Retinal pigment epithelial cell (primary cell): ENCODE results near the gene ASCL2.

Source experiments
- DNase-seq: peaks from one replicate; pipeline ENCODE4 v3.0.0-alpha.2; 2010; ENCODE audit warnings: low read depth
- H3K4me3 ChIP-seq: 2 replicates; pipeline ENCODE4 v1.5.1; 2011; ENCODE audit warnings: mild to moderate bottlenecking, low read length, control low read depth, moderate library complexity
- TF ChIP-seq, protein P1 (sequence below): conservative IDR thresholded peaks from 2 replicates; pipeline ENCODE4 v1.5.1; 2011; ENCODE audit warnings: low read depth, low read length, control low read depth, inconsistent platforms

ASCL2 gene

GRCh38 chr11:2267851-2268728 lies 2.3 kb downstream of the ASCL2 start:
- no peak for DNase-seq

DNA sequence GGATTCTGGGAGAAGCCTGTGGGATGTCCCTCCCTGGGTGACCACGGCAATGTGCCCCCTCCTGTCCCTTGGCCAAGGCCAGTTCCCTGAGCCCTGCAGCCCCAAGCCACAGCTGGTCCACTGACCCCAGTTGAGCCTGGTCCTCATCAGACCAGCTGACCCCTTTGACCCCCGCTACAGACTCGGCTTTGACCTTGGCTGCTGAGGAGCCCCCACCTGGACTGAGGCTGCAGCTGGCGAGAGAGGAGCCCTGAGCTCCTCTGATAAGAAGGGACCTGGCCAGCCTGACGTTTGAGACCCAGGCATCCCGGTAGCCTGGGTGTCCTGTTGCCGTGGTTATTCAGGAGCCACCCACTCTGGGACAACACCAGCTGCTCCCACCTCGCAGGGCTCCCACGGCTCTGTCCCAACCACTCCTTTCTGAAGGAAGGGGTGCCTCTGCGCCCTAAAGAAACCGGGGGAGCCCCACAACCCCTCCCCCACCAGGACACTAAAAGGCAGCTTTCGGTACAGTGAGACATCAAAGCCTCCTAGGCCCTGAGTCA lies 3.0 kb downstream of the ASCL2 start:
- H3K4me3 ChIP-seq, result no peak overlapping the region
- DNase-seq, result no peak
- TF ChIP-seq, protein P1, sequence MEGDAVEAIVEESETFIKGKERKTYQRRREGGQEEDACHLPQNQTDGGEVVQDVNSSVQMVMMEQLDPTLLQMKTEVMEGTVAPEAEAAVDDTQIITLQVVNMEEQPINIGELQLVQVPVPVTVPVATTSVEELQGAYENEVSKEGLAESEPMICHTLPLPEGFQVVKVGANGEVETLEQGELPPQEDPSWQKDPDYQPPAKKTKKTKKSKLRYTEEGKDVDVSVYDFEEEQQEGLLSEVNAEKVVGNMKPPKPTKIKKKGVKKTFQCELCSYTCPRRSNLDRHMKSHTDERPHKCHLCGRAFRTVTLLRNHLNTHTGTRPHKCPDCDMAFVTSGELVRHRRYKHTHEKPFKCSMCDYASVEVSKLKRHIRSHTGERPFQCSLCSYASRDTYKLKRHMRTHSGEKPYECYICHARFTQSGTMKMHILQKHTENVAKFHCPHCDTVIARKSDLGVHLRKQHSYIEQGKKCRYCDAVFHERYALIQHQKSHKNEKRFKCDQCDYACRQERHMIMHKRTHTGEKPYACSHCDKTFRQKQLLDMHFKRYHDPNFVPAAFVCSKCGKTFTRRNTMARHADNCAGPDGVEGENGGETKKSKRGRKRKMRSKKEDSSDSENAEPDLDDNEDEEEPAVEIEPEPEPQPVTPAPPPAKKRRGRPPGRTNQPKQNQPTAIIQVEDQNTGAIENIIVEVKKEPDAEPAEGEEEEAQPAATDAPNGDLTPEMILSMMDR, result no peak

More at GRCh38 chr11:2267851-2268728, 2.3 kb downstream of the ASCL2 start:
- no peak overlapping the region for H3K4me3 ChIP-seq
- TF ChIP-seq, protein P1, result no peak

DNA sequence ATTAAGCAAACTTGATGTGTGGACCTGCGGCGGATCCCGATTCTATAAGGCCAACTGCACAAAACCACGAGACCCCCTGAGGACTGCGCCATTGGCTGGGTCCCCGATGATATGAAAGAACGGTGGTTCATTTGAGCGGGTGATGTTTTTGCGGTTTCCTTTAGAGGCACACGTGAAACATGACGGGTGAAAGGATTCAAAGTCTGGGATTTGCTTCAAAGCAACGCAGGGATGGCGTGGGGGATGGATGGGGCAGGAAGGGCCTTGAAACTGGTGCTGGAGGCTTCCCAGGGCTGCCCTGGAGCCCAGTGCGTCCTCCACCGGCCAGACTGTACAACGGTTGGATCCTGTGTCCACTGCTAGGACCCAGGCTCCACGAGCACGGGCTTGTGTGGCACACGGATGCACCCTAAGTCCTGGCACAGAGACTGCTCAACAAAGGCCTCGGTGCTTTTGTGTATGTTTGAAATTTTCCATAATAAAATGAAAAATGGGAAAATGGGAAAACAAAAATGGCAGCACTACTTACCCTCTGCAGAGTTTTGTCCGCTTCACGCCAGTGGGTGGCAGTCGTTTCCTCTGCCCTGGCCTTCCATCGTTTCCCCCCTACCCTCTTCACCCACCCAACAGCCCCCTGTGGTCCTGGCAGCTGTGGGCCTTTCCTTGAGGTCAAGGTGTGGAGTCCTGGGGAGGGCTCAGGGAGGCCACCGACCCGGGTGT lies 3.6 kb downstream of the ASCL2 start:
- no peak for DNase-seq
- no peak overlapping the region for H3K4me3 ChIP-seq
- TF ChIP-seq, protein P1, result no peak

DNA sequence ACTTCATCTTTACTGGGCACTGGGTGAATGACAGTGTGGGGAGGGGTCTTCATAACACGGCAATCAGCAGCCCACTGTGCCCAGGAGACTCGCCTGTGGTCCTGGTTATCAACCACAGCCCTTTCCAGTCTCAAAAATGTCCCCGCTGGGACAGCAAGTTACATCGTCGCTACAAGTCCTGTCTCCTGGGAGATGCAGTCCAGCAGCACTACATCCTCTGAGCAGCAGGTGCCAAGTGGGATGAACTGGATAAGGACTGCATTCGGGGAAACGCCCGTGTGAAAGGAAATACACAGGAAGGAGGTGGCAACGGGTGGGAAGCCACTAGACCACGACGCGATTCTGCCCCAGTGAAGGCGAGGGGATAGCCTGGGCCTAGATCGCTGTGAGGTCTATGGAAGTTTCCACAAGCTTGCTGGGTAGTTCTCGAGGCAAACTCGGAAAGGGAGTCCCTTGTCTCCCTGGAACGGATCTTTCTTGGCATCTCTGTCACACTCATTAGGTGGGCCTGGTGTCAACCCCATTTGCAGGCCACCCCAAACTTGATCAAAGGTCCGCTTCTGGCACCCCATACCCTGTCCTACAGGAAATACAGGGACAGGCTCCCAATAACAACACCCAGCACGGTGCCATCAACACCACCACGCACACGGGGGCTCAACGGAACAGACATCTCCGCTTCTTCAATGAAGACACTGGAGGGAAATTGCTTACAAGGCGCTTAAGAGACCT lies 4.4 kb downstream of the ASCL2 start:
- TF ChIP-seq, protein P1, result no peak
- DNase-seq, result no peak
- no peak overlapping the region for H3K4me3 ChIP-seq

DNA sequence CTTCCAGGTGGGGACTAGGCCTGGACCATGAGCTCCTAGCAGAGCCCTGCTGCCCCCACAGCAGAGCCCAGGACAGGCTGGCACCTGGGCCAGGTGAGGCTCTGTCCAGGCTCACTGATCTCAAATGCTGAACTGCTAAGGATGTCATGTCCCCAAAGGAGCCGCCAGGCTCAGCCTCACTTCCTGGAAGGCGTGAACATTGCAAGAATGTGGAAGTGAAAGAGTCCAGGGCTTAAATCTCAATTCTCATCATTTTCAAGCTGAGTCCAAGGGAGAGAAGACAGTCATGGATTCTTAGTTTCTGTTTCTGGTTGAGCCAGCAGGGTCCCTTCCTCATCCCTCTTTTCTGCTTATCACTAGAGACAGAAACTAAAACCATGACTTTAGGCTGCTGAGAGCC lies 5.0 kb downstream of the ASCL2 start:
- TF ChIP-seq, protein P1, result no peak
- no peak overlapping the region for H3K4me3 ChIP-seq
- DNase-seq, result no peak

DNA sequence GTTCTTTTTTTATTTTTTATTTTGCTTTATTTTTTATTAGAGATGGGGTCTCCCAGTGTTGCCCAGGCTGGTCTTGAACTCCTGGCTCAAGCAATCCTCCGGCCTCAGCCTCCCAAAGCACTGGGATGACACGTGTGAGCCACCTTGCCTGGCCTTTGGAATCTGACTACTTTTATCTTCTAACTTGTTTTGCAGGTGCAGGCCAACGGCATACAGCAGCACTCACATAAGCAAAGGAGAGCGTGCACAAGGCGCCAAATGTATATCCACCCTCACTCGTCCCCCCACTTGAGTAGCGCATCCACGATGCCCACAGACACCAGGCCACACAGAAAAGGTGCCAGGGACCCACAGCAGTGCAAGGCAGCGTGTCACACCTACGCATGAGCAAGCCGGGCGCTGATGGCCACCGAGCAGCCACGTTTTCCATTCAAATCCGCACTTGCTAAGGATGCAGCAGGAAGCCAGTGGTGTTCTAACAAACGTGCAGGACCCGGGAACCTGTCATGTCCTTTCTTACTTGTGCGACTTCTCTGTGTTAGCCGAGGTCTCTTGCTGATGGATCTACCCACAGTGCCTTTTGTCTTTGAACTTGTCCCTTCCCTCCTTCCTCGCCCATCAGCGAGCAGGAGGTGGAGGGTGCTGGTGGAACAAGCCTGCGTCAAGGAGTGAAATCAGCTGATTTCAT lies 5.9 kb downstream of the ASCL2 start:
- no peak overlapping the region for H3K4me3 ChIP-seq
- DNase-seq, result no peak
- TF ChIP-seq, protein P1, result no peak
